Neural cell (in vitro differentiated cells): Measurements from ENCODE around the gene SLC5A11. TPM values are rescaled to one million over a fixed set of nuclear protein-coding genes. Genes with fewer than 3 reads are reported as not detected.

ENCODE experiments used
- H2AFZ ChIP-seq: fragments of 200-600, 300-800 bp; sonication (generic), shearing (Covaris generic); 2 replicates; pipeline ENCODE4 v1.6.0; 2014; ENCODE audit warnings: low read depth, mild to moderate bottlenecking, antibody characterized with exemption, low read length, moderate library complexity
- H3F3A ChIP-seq: fragments of 200-600 bp; shearing (Covaris generic); 2 replicates; pipeline ENCODE4 v1.6.1; 2016; ENCODE audit warnings: mild to moderate bottlenecking, moderate library complexity, mixed read lengths, antibody characterized with exemption, low read length; ENCODE audit not compliant: insufficient read depth, poor library complexity, severe bottlenecking
- H3K27ac ChIP-seq: fragments of 200-600, 300-800 bp; sonication (generic), shearing (Covaris generic); 2 replicates; pipeline ENCODE4 v1.5.1; 2014; ENCODE audit warnings: mild to moderate bottlenecking, low read length, moderate library complexity
- H3K27me3 ChIP-seq: fragments of 300-800, 200-600 bp; sonication (generic), shearing (Covaris generic); 2 replicates; pipeline ENCODE4 v1.6.0; 2014; ENCODE audit warnings: mild to moderate bottlenecking, low read depth, low read length, moderate library complexity; ENCODE audit not compliant: insufficient read depth
- H3K36me3 ChIP-seq: fragments of 300-800, 200-600 bp; sonication (generic), shearing (Covaris generic); 2 replicates; pipeline ENCODE4 v1.5.1; 2014; ENCODE audit warnings: mild to moderate bottlenecking, antibody characterized with exemption, low read length, moderate library complexity; ENCODE audit not compliant: insufficient read depth
- H3K4me2 ChIP-seq: fragments of 300-800, 200-600 bp; sonication (generic), shearing (Covaris generic); 2 replicates; pipeline ENCODE4 v1.6.0; 2014; ENCODE audit warnings: mild to moderate bottlenecking, low read length
- H3K4me3 ChIP-seq: fragments of 300-800, 200-600 bp; sonication (generic), shearing (Covaris generic); 2 replicates; pipeline ENCODE4 v1.5.1; 2014; ENCODE audit warnings: mild to moderate bottlenecking, low read length, moderate library complexity
- H3K79me2 ChIP-seq: fragments of 200-600 bp; shearing (Covaris generic); replicated peaks from 2 replicates; pipeline ENCODE4 v1.6.0; 2014; ENCODE audit warnings: mild to moderate bottlenecking, low read length, moderate library complexity; ENCODE audit not compliant: insufficient read depth
- H3K9ac ChIP-seq: fragments of 300-800, 200-600 bp; sonication (generic), shearing (Covaris generic); 2 replicates; pipeline ENCODE4 v1.6.1; 2016; ENCODE audit warnings: mild to moderate bottlenecking, low read length, mixed read lengths
- H3K9me2 ChIP-seq: fragments of 200-600 bp; shearing (Covaris generic); 2 replicates; pipeline ENCODE4 v1.6.1; 2016; ENCODE audit warnings: mild to moderate bottlenecking, low read length, mixed read lengths; ENCODE audit not compliant: insufficient read depth
- H3K9me3 ChIP-seq: fragments of 200-600, 300-800 bp; sonication (generic), shearing (Covaris generic); 2 replicates; pipeline ENCODE4 v1.6.1; 2016; ENCODE audit warnings: mild to moderate bottlenecking, mixed run types, low read length, moderate library complexity, mixed read lengths
- H4K20me1 ChIP-seq: fragments of 200-600 bp; shearing (Covaris generic); 2 replicates; pipeline ENCODE4 v1.6.1; 2016; ENCODE audit warnings: mild to moderate bottlenecking, mixed run types; ENCODE audit not compliant: insufficient read depth
- EP300 ChIP-seq: fragments of 450-650 bp; conservative IDR thresholded peaks from 2 replicates; pipeline ENCODE4 v1.6.1; 2014; ENCODE audit warnings: antibody characterized with exemption, mild to moderate bottlenecking, moderate library complexity; ENCODE audit not compliant: poor library complexity, severe bottlenecking
- EZH2 ChIP-seq: fragments of 200-600, 300-800 bp; shearing (Covaris generic), sonication (generic); IDR thresholded peaks from 2 replicates; pipeline ENCODE4 v1.6.1; 2014; ENCODE audit warnings: antibody characterized with exemption, low read length, borderline replicate concordance, mild to moderate bottlenecking; ENCODE audit not compliant: insufficient read depth, poor library complexity, severe bottlenecking
- MXI1 ChIP-seq: fragments of 450-650 bp; conservative IDR thresholded peaks from 2 replicates; pipeline ENCODE4 v1.6.1; 2014; ENCODE audit warnings: antibody characterized with exemption, mild to moderate bottlenecking; ENCODE audit not compliant: poor library complexity, severe bottlenecking
- POLR2AphosphoS5 ChIP-seq: IDR thresholded peaks from 2 replicates; pipeline ENCODE4 v1.6.1; 2012
- RAD21 ChIP-seq: fragments of 450-650 bp; conservative IDR thresholded peaks from 2 replicates; pipeline ENCODE4 v1.6.1; 2014; ENCODE audit warnings: antibody characterized with exemption, mild to moderate bottlenecking, moderate library complexity
- REST ChIP-seq: IDR thresholded peaks from 2 replicates; pipeline ENCODE4 v1.6.1; 2012; ENCODE audit warnings: borderline replicate concordance
- SMC3 ChIP-seq: fragments of 450-650 bp; conservative IDR thresholded peaks from 2 replicates; pipeline ENCODE4 v1.6.1; 2014; ENCODE audit warnings: antibody characterized with exemption, mild to moderate bottlenecking, moderate library complexity; ENCODE audit not compliant: poor library complexity
- TAF1 ChIP-seq: IDR thresholded peaks from 2 replicates; pipeline ENCODE4 v1.6.1; 2012; ENCODE audit warnings: low read depth
- polyA plus RNA-seq: library from polyadenylated mRNA; depleted of rRNA; stranded (reverse); fragments of >200 nt; gene quantifications from 2 replicates; pipeline ENCODE4 v1.2.3, GENCODE V29; 2014
- TF ChIP-seq, protein P1 (sequence below): fragments of 450-650 bp; IDR thresholded peaks from 2 replicates; pipeline ENCODE4 v1.5.1; 2014; ENCODE audit warnings: antibody characterized with exemption, mild to moderate bottlenecking, moderate library complexity; ENCODE audit not compliant: poor library complexity, severe bottlenecking

Gene SLC5A11
- polyA plus RNA-seq, 1 donor from 2014 or later, result not detected

DNA sequence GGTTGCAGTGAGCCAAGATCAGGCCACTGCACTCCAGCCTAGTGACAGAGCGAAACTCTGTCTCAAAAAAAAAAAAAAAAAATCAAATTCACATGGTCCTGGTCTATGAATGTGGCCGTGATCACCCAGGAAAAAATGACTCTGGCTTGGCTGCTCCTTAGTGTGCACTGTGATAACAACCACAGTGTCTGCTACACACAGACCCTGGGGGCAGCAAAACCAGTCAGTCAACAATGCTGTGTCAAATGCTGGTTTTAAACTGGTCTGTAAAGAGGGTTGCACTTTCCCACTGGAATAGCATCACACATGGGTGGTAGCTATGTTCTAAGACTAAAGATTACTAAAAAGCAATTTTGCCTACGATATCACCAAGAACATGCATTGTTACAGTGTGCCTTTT, 98.4 kb downstream of the SLC5A11 start:
- Histone ChIP-seq H3K79me2 (no peaks in the 10 kb centered on the region), H3K9me2 (no peaks in the 10 kb centered on the region), H3K9me3 (no peaks in the 10 kb centered on the region), H3K27ac (no peak overlapping the region), H4K20me1 (no peaks in the 10 kb centered on the region), H2AFZ (no peak overlapping the region), H3K4me3 (no peak overlapping the region), H3K36me3 (no peaks in the 10 kb centered on the region), H3F3A (no peaks in the 10 kb centered on the region), H3K4me2 (no peak overlapping the region), H3K27me3 (no peaks in the 10 kb centered on the region), H3K9ac (no peak overlapping the region)
- TF ChIP-seq SMC3 (no peak), REST (no peak), EZH2 (no peak), TAF1 (no peak), RAD21 (no peak), POLR2AphosphoS5 (no peak), EP300 (no peak)
- TF ChIP-seq, protein P1, sequence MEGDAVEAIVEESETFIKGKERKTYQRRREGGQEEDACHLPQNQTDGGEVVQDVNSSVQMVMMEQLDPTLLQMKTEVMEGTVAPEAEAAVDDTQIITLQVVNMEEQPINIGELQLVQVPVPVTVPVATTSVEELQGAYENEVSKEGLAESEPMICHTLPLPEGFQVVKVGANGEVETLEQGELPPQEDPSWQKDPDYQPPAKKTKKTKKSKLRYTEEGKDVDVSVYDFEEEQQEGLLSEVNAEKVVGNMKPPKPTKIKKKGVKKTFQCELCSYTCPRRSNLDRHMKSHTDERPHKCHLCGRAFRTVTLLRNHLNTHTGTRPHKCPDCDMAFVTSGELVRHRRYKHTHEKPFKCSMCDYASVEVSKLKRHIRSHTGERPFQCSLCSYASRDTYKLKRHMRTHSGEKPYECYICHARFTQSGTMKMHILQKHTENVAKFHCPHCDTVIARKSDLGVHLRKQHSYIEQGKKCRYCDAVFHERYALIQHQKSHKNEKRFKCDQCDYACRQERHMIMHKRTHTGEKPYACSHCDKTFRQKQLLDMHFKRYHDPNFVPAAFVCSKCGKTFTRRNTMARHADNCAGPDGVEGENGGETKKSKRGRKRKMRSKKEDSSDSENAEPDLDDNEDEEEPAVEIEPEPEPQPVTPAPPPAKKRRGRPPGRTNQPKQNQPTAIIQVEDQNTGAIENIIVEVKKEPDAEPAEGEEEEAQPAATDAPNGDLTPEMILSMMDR, result no peak

DNA sequence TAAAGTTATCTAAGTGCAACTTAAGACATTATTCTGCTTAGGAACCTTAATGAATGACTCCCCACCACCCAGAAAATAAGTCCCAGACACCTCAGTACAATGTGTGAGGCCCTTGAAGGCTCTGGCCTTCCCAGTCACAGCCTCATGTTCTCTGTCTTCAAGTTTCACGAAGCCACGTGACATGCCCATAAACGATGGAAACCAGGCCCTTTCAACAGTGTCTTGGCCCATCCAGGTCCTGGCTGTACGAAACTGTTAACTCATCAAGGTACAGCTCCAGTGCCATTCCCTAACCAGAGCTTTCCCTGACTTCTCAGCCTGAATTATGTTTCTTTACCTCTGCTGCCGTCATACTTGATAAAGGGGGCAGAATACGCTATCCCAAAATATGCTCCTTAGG, 100.4 kb downstream of the SLC5A11 start:
- Histone ChIP-seq H3K9me2 (no peaks in the 10 kb centered on the region), H3K9me3 (no peaks in the 10 kb centered on the region), H3K36me3 (no peaks in the 10 kb centered on the region)

More for the DNA sequence above, 100.4 kb downstream of the SLC5A11 start:
- H2AFZ ChIP-seq, result no peak overlapping the region
- TF ChIP-seq SMC3, result no peak
- TF ChIP-seq TAF1, result no peak
- TF ChIP-seq EZH2, result no peak
- TF ChIP-seq EP300, result no peak
- no peak for TF ChIP-seq POLR2AphosphoS5
- no peak for TF ChIP-seq MXI1
- no peak for TF ChIP-seq RAD21
- TF ChIP-seq, protein P1, result no peak
- TF ChIP-seq REST, result no peak
- no peak overlapping the region for H3K4me3 ChIP-seq
- no peak overlapping the region for H3K9ac ChIP-seq
- no peaks in the 10 kb centered on the region for H3K27me3 ChIP-seq
- no peak overlapping the region for H3K4me2 ChIP-seq
- no peaks in the 10 kb centered on the region for H3F3A ChIP-seq
- H3K27ac ChIP-seq, result no peak overlapping the region
- no peaks in the 10 kb centered on the region for H3K79me2 ChIP-seq
- no peaks in the 10 kb centered on the region for H4K20me1 ChIP-seq
